GM12801 (cell line): Measurements from ENCODE around the gene PEX14.

Experiments used
- CTCF ChIP-seq: IDR thresholded peaks from one replicate; pipeline ENCODE4 v1.5.1; 2011; ENCODE audit warnings: control low read depth; ENCODE audit not compliant: insufficient read length; ENCODE audit errors: extremely low read depth

Gene PEX14

GRCh38 chr1:10634075-10634427 lies 159.3 kb downstream of the PEX14 start:
- no peak for TF ChIP-seq CTCF

GRCh38 chr1:10634428-10635084 lies 159.8 kb downstream of the PEX14 start:
- no peak for TF ChIP-seq CTCF

GRCh38 chr1:10635085-10635896 lies 160.5 kb downstream of the PEX14 start:
- TF ChIP-seq CTCF, result no peak

GRCh38 chr1:10635992-10636391 lies 161.2 kb downstream of the PEX14 start:
- TF ChIP-seq CTCF, result no peak

- no peak for TF ChIP-seq CTCF
These were observed 162.7 kb downstream of the PEX14 start for GRCh38 chr1:10637400-10637799.

GRCh38 chr1:10637834-10638558 lies 163.2 kb downstream of the PEX14 start:
- TF ChIP-seq CTCF, result no peak

- no peak for TF ChIP-seq CTCF
These were observed 163.8 kb downstream of the PEX14 start for GRCh38 chr1:10638559-10639005.
